GM12864 (cell line): ENCODE data around the gene CLSTN3.

ENCODE experiments used
- DNase-seq: peaks from one replicate; pipeline ENCODE4 v3.0.0-alpha.2; 2011; ENCODE audit warnings: low read depth
- H3K4me3 ChIP-seq: 2 replicates; pipeline ENCODE4 v1.5.1; 2011; ENCODE audit warnings: mild to moderate bottlenecking, low read depth, low read length, control low read depth
- CTCF ChIP-seq: IDR thresholded peaks from 2 replicates; pipeline ENCODE4 v1.5.1; 2011; ENCODE audit warnings: low read depth, mild to moderate bottlenecking, moderate library complexity, low read length, control low read depth, inconsistent platforms; ENCODE audit errors: missing control alignments

The CLSTN3 gene

GRCh38 chr12:7205091-7205490 is 74.9 kb downstream of the CLSTN3 start:
- H3K4me3 ChIP-seq, result no peak overlapping the region
- no peak for TF ChIP-seq CTCF
- DNase-seq, result no peak

GRCh38 chr12:7206691-7207090 is 76.5 kb downstream of the CLSTN3 start:
- no peak for DNase-seq
- no peak overlapping the region for H3K4me3 ChIP-seq
- TF ChIP-seq CTCF, result no peak

GRCh38 chr12:7207866-7208625 is 77.9 kb downstream of the CLSTN3 start:
- DNase-seq, result no peak
- no peak for TF ChIP-seq CTCF
- H3K4me3 ChIP-seq, result no peak overlapping the region
